ENCODE measurements around the gene QRICH1. TPM values are rescaled to one million over a fixed set of nuclear protein-coding genes. Genes with fewer than 3 reads are reported as not detected.

QRICH1 gene
- total RNA-seq, 6 experiments from 2014 or later, result 88.7 to 106 (median 94.6) TPM

DNA sequence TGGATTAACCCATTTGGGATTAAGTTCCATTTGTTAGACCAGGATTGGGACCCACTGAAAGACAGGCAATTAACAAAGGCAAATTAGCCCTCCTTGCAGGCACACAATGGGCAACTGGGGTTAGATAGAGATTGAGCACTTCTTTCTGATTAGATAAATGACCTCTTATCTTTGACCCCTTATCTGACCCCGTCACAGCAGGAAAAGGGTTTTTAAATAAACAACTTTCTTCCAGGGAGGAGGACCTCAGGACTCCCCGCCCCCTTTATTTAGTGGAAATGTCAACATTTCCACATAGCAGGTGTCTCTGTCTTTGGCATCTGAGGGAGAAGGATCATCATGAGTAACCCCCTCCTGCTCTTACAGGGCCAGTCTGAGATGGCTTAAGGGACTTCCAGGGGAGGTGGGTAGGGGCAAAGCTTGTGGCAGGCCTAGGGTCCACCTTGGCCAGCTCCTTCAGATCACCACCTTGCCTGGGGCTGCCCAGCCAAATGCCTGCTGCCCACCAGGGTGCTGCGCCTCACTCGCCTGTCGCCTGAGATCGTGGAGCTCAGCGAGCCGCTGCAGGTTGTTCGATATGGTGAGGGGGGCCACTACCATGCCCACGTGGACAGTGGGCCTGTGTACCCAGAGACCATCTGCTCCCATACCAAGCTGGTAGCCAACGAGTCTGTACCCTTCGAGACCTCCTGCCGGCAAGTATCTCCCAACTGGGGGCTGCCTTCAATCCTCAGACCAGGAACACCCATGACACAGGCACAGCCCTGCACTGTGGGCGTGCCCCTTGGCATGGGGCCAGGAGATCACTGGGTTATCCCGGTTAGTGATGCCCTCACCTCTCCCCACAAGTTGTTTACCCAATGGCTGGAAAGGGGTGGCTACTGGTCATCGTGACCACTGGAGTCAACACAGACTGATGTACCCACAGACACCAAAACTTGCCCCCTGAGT lies 89.2 kb downstream of the QRICH1 start:
- Mint-ChIP-seq H3K27ac (no peak overlapping the region), H3K36me3 (ENCODE audit: low read depth) (peaks cover 8% of the 10 kb centered on the region; the same call in 1 of the 2 replicates), H3K4me3 (no peak overlapping the region), H3K27me3 (ENCODE audit: insufficient read depth) (peaks cover 2% of the 10 kb centered on the region; the same call in 1 of the 2 replicates), H3K9me3 (no peaks in the 10 kb centered on the region), H3K4me1 (ENCODE audit: low read depth) (peaks cover 28% of the 10 kb centered on the region)
- no peak for DNase-seq
- TF ChIP-seq, protein P1, sequence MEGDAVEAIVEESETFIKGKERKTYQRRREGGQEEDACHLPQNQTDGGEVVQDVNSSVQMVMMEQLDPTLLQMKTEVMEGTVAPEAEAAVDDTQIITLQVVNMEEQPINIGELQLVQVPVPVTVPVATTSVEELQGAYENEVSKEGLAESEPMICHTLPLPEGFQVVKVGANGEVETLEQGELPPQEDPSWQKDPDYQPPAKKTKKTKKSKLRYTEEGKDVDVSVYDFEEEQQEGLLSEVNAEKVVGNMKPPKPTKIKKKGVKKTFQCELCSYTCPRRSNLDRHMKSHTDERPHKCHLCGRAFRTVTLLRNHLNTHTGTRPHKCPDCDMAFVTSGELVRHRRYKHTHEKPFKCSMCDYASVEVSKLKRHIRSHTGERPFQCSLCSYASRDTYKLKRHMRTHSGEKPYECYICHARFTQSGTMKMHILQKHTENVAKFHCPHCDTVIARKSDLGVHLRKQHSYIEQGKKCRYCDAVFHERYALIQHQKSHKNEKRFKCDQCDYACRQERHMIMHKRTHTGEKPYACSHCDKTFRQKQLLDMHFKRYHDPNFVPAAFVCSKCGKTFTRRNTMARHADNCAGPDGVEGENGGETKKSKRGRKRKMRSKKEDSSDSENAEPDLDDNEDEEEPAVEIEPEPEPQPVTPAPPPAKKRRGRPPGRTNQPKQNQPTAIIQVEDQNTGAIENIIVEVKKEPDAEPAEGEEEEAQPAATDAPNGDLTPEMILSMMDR (IDR thresholded peaks at IDR 0.05), result no peak

DNA sequence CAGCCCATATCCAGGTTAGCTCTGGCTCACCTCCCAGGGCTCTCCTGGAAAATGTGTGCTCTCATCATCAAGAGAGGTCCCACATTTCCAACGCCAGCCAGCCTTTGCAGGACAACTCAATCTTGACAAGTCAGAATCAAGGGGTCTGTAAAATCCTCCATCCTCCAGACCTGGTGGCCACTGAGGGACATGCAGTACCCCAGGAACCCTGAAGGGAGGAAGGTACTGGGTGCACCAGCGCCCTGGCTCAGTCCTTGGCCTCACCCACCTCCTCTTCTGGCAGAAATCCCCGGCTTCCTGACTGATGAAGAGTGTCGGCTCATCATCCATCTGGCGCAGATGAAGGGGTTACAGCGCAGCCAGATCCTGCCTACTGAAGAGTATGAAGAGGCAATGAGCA lies 92.7 kb downstream of the QRICH1 start:
- H3K4me1 Mint-ChIP-seq (ENCODE audit: low read depth), result peaks cover 2% of the 10 kb centered on the region
- H3K36me3 Mint-ChIP-seq (ENCODE audit: low read depth), result 0 out of 2 replicates have a peak, but pooled peaks cover 4% of the 10 kb centered on the region
- H3K27me3 Mint-ChIP-seq (ENCODE audit: insufficient read depth), result no peaks in the 10 kb centered on the region
- H3K27ac Mint-ChIP-seq, result no peak overlapping the region
- no peak for DNase-seq
- H3K4me3 Mint-ChIP-seq, result no peak overlapping the region
- TF ChIP-seq, protein P1 (IDR thresholded peaks at IDR 0.05), result peak; percentile 28; the same call in 1 of the 2 replicates
- no peaks in the 10 kb centered on the region for H3K9me3 Mint-ChIP-seq

DNA sequence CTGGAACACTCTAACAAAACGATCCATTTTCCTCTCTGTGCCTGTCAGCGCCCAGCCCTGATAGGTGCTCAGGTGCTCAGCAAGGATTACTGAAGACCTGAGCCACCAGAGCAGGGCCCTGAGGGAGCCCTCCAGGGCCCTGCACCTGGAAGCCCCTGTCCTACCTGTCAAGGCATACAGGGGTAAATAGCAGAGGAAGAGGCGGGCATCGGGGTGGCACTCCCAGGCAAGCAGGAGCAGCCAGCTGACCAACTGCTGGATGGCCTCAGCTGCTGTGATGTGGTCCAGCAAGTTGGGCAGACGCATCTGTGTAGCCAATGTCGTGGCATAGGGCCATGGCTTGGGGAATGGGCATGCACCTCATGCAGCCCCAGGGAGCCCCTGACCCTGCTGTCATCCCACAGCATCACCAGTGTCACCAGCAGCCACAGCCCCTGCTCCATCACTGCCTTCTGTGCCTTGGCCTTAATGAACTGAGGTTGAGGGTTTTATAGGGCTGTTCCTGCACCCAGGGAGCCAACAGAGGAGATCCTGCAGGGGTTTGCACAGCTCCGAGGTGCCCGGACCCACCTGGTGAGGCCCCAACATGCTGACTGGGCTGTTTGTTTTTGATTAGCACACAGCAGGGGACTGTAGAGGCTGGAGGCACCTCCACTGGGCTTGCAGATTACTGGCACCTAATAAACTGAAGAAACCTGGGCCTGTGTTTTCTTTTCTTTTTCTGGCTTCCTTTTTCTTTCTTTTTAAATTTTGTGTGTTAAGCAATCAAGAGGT lies 94.6 kb downstream of the QRICH1 start:
- DNase-seq, result no peak
- Mint-ChIP-seq H3K36me3 (ENCODE audit: low read depth) (peaks cover 10% of the 10 kb centered on the region), H3K9me3 (no peaks in the 10 kb centered on the region), H3K27ac (no peak overlapping the region), H3K4me3 (no peak overlapping the region), H3K4me1 (ENCODE audit: low read depth) (0 out of 2 replicates have a peak, but pooled peaks cover under 1% of the 10 kb centered on the region), H3K27me3 (ENCODE audit: insufficient read depth) (no peaks in the 10 kb centered on the region; the same call in 1 of the 2 replicates)
- TF ChIP-seq, protein P1 (IDR thresholded peaks at IDR 0.05), result no peak

DNA sequence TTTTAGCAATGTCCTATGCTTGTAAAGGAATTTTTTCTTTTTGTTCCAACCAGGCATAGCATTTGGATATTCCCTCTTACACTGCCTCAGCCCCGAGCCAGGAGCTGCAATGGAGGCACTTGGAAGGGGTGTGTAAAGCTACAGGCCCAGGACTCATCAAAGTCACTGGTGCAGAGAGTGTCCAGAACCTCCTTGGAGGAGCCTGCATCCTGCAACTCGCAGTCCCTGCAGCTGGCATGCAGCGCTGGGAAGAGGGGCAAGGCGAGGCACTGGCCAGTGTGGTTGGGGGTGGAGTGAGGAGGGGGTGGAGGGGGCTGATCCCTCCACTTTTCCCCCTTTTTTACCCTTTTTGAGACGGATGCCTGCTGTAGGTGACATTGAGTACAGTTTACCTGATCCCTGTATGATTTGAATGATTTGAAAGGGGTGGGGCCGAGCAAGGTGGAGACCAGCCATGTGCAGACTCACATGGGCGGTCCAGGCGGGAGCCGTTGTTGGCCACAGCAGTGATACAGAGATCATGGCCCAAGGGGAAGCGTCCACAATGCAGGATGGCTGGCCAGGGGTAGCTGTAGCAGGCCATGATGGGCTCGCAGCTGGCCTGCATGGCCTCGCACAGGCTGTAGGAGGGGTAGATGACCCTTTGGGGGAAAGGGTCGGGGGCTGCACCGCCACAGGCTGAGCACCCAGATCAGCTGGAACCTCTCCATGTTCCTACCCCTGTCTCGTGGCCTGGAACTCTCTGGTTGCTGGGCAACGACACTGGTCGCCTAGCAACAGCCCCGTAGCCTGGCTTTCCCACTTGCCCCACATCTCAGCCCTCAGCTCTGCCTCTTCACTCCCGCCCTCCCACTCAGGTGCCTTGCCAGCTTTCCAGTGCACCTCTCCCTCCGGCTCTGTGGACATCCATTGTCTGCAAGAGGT lies 95.9 kb downstream of the QRICH1 start:
- Mint-ChIP-seq H3K4me1 (ENCODE audit: low read depth) (peaks cover 13% of the 10 kb centered on the region), H3K36me3 (ENCODE audit: low read depth) (peaks cover 6% of the 10 kb centered on the region), H3K27me3 (ENCODE audit: insufficient read depth) (no peaks in the 10 kb centered on the region; the same call in 1 of the 2 replicates), H3K4me3 (no peak overlapping the region), H3K9me3 (no peaks in the 10 kb centered on the region), H3K27ac (no peak overlapping the region)
- TF ChIP-seq, protein P1 (IDR thresholded peaks at IDR 0.05), result no peak
- no peak for DNase-seq
